HG03175 (cell line): Measurements from ENCODE around the gene FAM237A.

Source experiments
- ATAC-seq: cut with Tn5 transposase; IDR thresholded peaks from one replicate; pipeline ENCODE4 v1.9.1; 2021; ENCODE audit warnings: mild to moderate bottlenecking, moderate library complexity; ENCODE audit not compliant: unreplicated experiment

Gene FAM237A

DNA sequence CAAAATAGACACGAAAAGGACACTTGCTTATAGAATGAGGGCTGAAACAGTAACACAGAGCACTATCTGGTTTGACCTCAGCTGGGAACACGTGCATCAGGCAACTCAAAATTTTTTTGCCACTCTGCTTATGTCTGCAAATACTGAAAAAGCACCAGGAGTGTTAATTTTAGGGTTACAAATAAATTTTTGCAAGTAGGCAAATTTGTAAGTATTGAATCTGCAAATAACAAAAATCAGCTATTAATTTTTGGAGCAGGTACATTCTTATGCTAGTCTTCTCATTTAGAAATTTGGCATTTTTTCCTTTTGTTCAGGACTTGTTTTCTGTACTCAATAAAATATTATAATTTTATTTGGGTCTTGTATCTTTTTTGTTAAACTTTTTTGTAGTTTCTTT is 46.2 kb downstream of the FAM237A start:
- no peak for ATAC-seq

DNA sequence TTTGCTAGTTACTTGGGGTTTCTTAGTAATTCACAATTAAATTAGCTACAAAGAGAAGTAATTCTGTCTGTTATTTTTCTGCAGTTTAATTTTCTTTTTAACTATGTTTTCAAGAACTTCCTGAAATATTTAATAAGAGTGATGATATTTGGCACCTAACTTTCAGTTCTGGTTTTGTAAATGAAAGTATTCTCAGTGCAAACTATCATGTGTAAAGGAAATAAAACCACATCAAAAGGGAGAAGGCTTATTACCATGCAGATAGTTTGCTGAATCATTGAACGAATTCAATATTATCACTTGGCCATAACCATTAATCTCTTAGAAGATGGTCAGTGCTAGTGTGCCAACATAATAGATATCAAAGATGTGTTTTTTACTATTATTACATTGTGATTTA is 46.7 kb downstream of the FAM237A start:
- no peak for ATAC-seq

DNA sequence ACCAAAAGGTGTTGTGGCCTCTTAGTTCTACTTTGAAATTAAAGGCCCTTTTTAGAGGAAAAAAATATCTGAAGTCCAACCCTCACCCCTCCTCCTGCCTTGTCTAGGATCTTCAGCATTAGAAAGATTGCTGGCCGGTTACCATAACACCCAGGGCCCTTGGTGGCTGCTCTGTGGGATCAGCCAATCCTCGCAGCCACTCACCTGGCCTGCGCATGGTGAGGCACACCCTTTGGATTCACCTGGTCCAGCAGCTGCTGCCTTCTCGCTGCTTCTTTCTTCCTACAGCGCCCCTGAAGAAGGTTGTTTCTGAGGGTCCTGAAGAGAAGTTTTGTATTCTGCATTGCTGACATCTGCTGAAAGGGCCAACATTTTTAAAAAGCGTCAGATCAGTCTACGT is 50.7 kb downstream of the FAM237A start:
- ATAC-seq = no peak

DNA sequence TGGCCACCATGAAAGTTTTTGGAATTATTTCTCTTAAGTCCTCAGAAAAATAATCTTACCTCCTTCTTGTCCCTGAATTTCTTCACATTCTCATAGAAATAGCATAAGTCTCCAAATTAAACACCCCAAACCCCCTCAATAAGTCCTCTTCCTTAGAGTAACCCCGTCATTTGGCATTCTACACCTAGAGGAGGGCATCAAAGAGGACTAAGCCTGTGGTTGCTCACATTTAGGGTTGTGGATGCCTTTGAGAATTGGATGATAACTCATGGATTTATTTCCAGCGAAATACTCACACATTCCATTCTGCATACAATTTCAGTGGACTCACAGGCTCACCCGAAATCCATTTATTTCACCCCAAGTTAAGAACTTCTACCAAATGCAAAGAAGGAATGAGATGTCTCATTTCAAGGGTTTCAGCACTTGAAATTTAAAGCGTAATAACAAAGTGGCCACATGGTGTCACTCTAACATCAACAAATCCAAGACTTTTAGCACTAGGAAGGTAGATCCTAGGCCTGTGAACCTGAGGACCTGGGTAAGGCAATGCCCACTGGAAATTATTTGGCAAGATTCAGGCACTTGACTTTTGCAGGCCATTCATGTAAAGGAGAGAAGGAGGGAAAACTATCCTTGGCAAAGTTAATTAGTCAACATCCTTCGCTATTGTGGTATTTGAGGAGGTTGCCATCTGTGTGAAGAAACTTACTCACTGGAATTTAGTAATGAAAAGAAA is 51.3 kb downstream of the FAM237A start:
- ATAC-seq = peak; percentile 74

GRCh38 chr2:206696910-206697309 is 54.6 kb downstream of the FAM237A start:
- no peak for ATAC-seq

- ATAC-seq = no peak
These were observed 56.5 kb downstream of the FAM237A start for GRCh38 chr2:206698811-206699210.
